HepG2 (cell line): ENCODE data around the gene ARHGEF40. TPM values are rescaled to one million over a fixed set of nuclear protein-coding genes. Genes with fewer than 3 reads are reported as not detected.
A peak's percentile ranks its signal among the peaks of the same experiment; 100 is the strongest.

ENCODE experiments used
- AHDC1 ChIP-seq: sonication (generic); formaldehyde crosslinking; IDR thresholded peaks from 2 replicates; pipeline ENCODE4 v1.5.1; 2020; ENCODE audit warnings: mild to moderate bottlenecking, missing genetic modification reagents, borderline replicate concordance
- E2F5 ChIP-seq: sonication (generic); formaldehyde crosslinking; conservative IDR thresholded peaks from 2 replicates; pipeline ENCODE4 v1.4.0; 2020; ENCODE audit warnings: missing genetic modification reagents
- ELF3 ChIP-seq: IDR thresholded peaks from 2 replicates; pipeline ENCODE4 v1.6.1; 2016; ENCODE audit warnings: missing genetic modification reagents, missing compliant biosample characterization
- FOXO4 ChIP-seq: sonication (generic); formaldehyde crosslinking; conservative IDR thresholded peaks from 2 replicates; pipeline ENCODE4 v1.8.1; 2023; ENCODE audit warnings: missing genetic modification reagents
- HCFC1 ChIP-seq: fragments of 150-350 bp; IDR thresholded peaks from 2 replicates; pipeline ENCODE4 v1.6.1; 2014; ENCODE audit warnings: low read depth, low read length
- HDAC2 ChIP-seq: sonication (generic); formaldehyde crosslinking; IDR thresholded peaks from 2 replicates; pipeline ENCODE4 v1.4.0; 2020; ENCODE audit warnings: missing genetic modification reagents
- HNRNPK ChIP-seq: fragments of 200-400 bp; formaldehyde crosslinking; IDR thresholded peaks from 2 replicates; pipeline ENCODE4 v1.6.1; 2018; ENCODE audit warnings: low read length, low read depth, moderate library complexity, mild to moderate bottlenecking; ENCODE audit not compliant: poor library complexity, severe bottlenecking
- IRF2 ChIP-seq: IDR thresholded peaks from 2 replicates; pipeline ENCODE4 v1.6.1; 2018; ENCODE audit warnings: missing genetic modification reagents, missing compliant biosample characterization
- ISL2 ChIP-seq: sonication (generic); formaldehyde crosslinking; IDR thresholded peaks from 2 replicates; pipeline ENCODE4 v1.5.0; 2020; ENCODE audit warnings: missing genetic modification reagents
- JUN ChIP-seq: sonication (generic); formaldehyde crosslinking; IDR thresholded peaks from 2 replicates; pipeline ENCODE4 v1.4.0; 2020; ENCODE audit warnings: mild to moderate bottlenecking, missing genetic modification reagents
- NPAS2 ChIP-seq: sonication (generic); formaldehyde crosslinking; IDR thresholded peaks from 2 replicates; pipeline ENCODE4 v1.8.0; 2022; ENCODE audit warnings: mild to moderate bottlenecking, missing genetic modification reagents, borderline replicate concordance
- RCOR2 ChIP-seq: IDR thresholded peaks from 2 replicates; pipeline ENCODE4 v1.6.1; 2016; ENCODE audit warnings: missing biosample characterization, missing genetic modification reagents
- REL ChIP-seq: sonication (generic); formaldehyde crosslinking; conservative IDR thresholded peaks from 2 replicates; pipeline ENCODE4 v1.8.0; 2022; ENCODE audit warnings: mild to moderate bottlenecking, missing genetic modification reagents, moderate library complexity
- RFXAP ChIP-seq: sonication (generic); formaldehyde crosslinking; IDR thresholded peaks from 2 replicates; pipeline ENCODE4 v1.4.0; 2020; ENCODE audit warnings: missing genetic modification reagents, borderline replicate concordance
- SNAPC5 ChIP-seq: sonication (generic); formaldehyde crosslinking; IDR thresholded peaks from 2 replicates; pipeline ENCODE4 v1.8.1; 2023; ENCODE audit warnings: mild to moderate bottlenecking, missing genetic modification reagents, borderline replicate concordance
- ZFP1 ChIP-seq: IDR thresholded peaks from 2 replicates; pipeline ENCODE4 v1.6.1; 2016
- ZFYVE20 ChIP-seq: sonication (generic); formaldehyde crosslinking; IDR thresholded peaks from 2 replicates; pipeline ENCODE4 v1.8.0; 2023; ENCODE audit warnings: low read depth, mild to moderate bottlenecking, moderate library complexity, missing genetic modification reagents, borderline replicate concordance
- ZKSCAN1 ChIP-seq: fragments of 150-350 bp; IDR thresholded peaks from 2 replicates; pipeline ENCODE4 v1.6.1; 2014; ENCODE audit warnings: low read length
- ZMYM2 ChIP-seq: sonication (generic); formaldehyde crosslinking; IDR thresholded peaks from 2 replicates; pipeline ENCODE4 v1.8.0; 2022; ENCODE audit warnings: mild to moderate bottlenecking, missing genetic modification reagents
- ZNF3 ChIP-seq: IDR thresholded peaks from 2 replicates; pipeline ENCODE4 v1.7.0; 2017; ENCODE audit warnings: inconsistent platforms
- ZNF570 ChIP-seq: sonication (generic); formaldehyde crosslinking; IDR thresholded peaks from 2 replicates; pipeline ENCODE4 v1.4.0; 2020; ENCODE audit warnings: mild to moderate bottlenecking, missing genetic modification reagents, borderline replicate concordance
- ZNF576 ChIP-seq: sonication (generic); formaldehyde crosslinking; IDR thresholded peaks from 2 replicates; pipeline ENCODE4 v1.4.0; 2020; ENCODE audit warnings: mild to moderate bottlenecking, missing genetic modification reagents
- polyA plus RNA-seq, 8 experiments: library from polyadenylated mRNA; depleted of rRNA in 3 of 8; stranded (reverse) in 7 of 8; unstranded in 1 of 8; fragments of >200 nt; fragmentation: Illumina TruSeq in 4 of 8; extraction: Trizol in 4 of 8; gene quantifications; 2 replicates each; pipeline versions ENCODE4 v1.2.1 to v1.2.3, GENCODE V29; 2011 to 2016; ENCODE audit warnings: low read depth in 4 of 8, missing spikeins in 1 of 8, mixed read lengths in 1 of 8; ENCODE audit not compliant: insufficient read depth in 1 of 8
- total RNA-seq, 5 experiments: library from RNA; depleted of rRNA; stranded (reverse); fragments of >200 nt; fragmentation: Illumina TruSeq; extraction: Trizol; gene quantifications; 2 replicates each; pipeline ENCODE4 v1.2.3, GENCODE V29; 2016; ENCODE audit warnings: low read depth in 1 of 5

The ARHGEF40 gene
- total and polyA plus RNA-seq, 2 of the 13 experiments (the other 11 are each of a cell fraction or from before 2014, with no cell fraction given) = 28.1 to 78.1 TPM

- TF ChIP-seq FOXO4 (CRISPR knock-in tag) (no peak), RCOR2 (CRISPR knock-in tag) (no peak), ZKSCAN1 (no peak), HNRNPK (no peak), HDAC2 (CRISPR knock-in tag) (peak; percentile 53; the same call in 1 of the 2 replicates), SNAPC5 (CRISPR knock-in tag) (no peak), ZNF576 (no peak), ZFYVE20 (CRISPR knock-in tag) (no peak), AHDC1 (CRISPR knock-in tag) (no peak), REL (CRISPR knock-in tag) (no peak), ELF3 (peak; percentile 72), HCFC1 (no peak), ZFP1 (no peak), NPAS2 (no peak), ZMYM2 (CRISPR knock-in tag) (no peak), IRF2 (CRISPR knock-in tag) (0 out of 2 replicates have a peak, but pooled peaks have one; percentile 49), E2F5 (CRISPR knock-in tag) (no peak), ZNF570 (no peak), ZNF3 (no peak), JUN (CRISPR knock-in tag) (no peak), ISL2 (CRISPR knock-in tag) (no peak), RFXAP (CRISPR knock-in tag) (0 out of 2 replicates have a peak, but pooled peaks have one; percentile 61)
Observed at GRCh38 chr14:21038441-21039422, 31.4 kb upstream of the ARHGEF40 start (continued).
